ENCODE measurements around the gene CLDN24. TPM values are rescaled to one million over a fixed set of nuclear protein-coding genes. Genes with fewer than 3 reads are reported as not detected.

Gene CLDN24
- total RNA-seq, 1 experiment from 2014 or later: not detected

- no peaks in the 10 kb centered on the region for H3K4me1 Mint-ChIP-seq
- H3K9me3 Mint-ChIP-seq: no peaks in the 10 kb centered on the region
- TF ChIP-seq CTCF (IDR thresholded peaks at IDR 0.05) (no peak), ATF6 (CRISPR knock-in tag; IDR thresholded peaks at IDR 0.05) (no peak), ZNF232 (CRISPR knock-in tag; IDR thresholded peaks at IDR 0.05) (no peak), FOXK1 (CRISPR knock-in tag; IDR thresholded peaks at IDR 0.05) (no peak), IRF1 (CRISPR knock-in tag; IDR thresholded peaks at IDR 0.05) (no peak), GRHL2 (CRISPR knock-in tag; IDR thresholded peaks at IDR 0.05; ENCODE audit: insufficient replicate concordance, severe bottlenecking) (no peak), ZNF263 (CRISPR knock-in tag; IDR thresholded peaks at IDR 0.05; ENCODE audit: low read depth) (no peak), MYBL2 (CRISPR knock-in tag; IDR thresholded peaks at IDR 0.05) (no peak), ERG (CRISPR knock-in tag; IDR thresholded peaks at IDR 0.05) (no peak), RORB (CRISPR knock-in tag; IDR thresholded peaks at IDR 0.05) (no peak), ZNF317 (CRISPR knock-in tag; IDR thresholded peaks at IDR 0.05; ENCODE audit: borderline replicate concordance, low read depth) (no peak), JUN (CRISPR knock-in tag; IDR thresholded peaks at IDR 0.05) (no peak), ZNF219 (CRISPR knock-in tag; IDR thresholded peaks at IDR 0.05; ENCODE audit: borderline replicate concordance) (no peak), ATF3 (CRISPR knock-in tag; conservative IDR thresholded peaks at IDR 0.05) (no peak), PREB (CRISPR knock-in tag; IDR thresholded peaks at IDR 0.05; ENCODE audit: borderline replicate concordance) (no peak), NFE2L1 (CRISPR knock-in tag; IDR thresholded peaks at IDR 0.05) (no peak), E2F5 (CRISPR knock-in tag; IDR thresholded peaks at IDR 0.05) (no peak)
- no peaks in the 10 kb centered on the region for H3K36me3 Mint-ChIP-seq
- CTCF ChIA-PET: interaction anchor here (1.1 kb wide), 1 partner anchor 57 kb away, joined by 3 read pairs; no protein-coding TSS in a partner anchor
- POLR2A ChIA-PET: no interaction called here
- DNase-seq (ENCODE audit: low spot score) (no peak), ATAC-seq (no peak)
- no peaks in the 10 kb centered on the region for H3K27me3 Mint-ChIP-seq (ENCODE audit: low read depth)
- no peak overlapping the region for H3K4me3 Mint-ChIP-seq
- H3K27ac Mint-ChIP-seq: no peak overlapping the region
Observed at GRCh38 chr4:183350317-183351071, 28.3 kb upstream of the CLDN24 start.
